Anterior cingulate cortex (tissue), 58 donors: ENCODE data around the gene SLC4A2.

ENCODE experiments used
- DNase-seq, 58 donors: peaks; one replicate each; lab custom pipeline; 2025; lab: John Stamatoyannopoulos, UW

SLC4A2 gene

GRCh38 chr7:151088856-151089699 lies 29.7 kb downstream of the SLC4A2 start:
- peak in 30 of 58 donors; percentile 4 to 59 (median 32) for DNase-seq

GRCh38 chr7:151089893-151090730 lies 30.7 kb downstream of the SLC4A2 start:
- no peak for DNase-seq

GRCh38 chr7:151091003-151091402 lies 31.6 kb downstream of the SLC4A2 start:
- DNase-seq = no peak

GRCh38 chr7:151091431-151091830 lies 32.0 kb downstream of the SLC4A2 start:
- DNase-seq = no peak

GRCh38 chr7:151091988-151092387 lies 32.6 kb downstream of the SLC4A2 start:
- DNase-seq = no peak

- DNase-seq = no peak
Observed at GRCh38 chr7:151093748-151094147, 34.4 kb downstream of the SLC4A2 start.

GRCh38 chr7:151094675-151095074 lies 35.3 kb downstream of the SLC4A2 start:
- no peak for DNase-seq

GRCh38 chr7:151095123-151095797 lies 35.9 kb downstream of the SLC4A2 start:
- peak in 3 of 58 donors; percentile 10 to 37 (median 22) for DNase-seq

- peak in 14 of 58 donors; percentile 12 to 59 (median 26) for DNase-seq
Observed at GRCh38 chr7:151095828-151096475, 36.6 kb downstream of the SLC4A2 start.

GRCh38 chr7:151099486-151100211 lies 40.3 kb downstream of the SLC4A2 start:
- DNase-seq = no peak

- no peak for DNase-seq
Observed at GRCh38 chr7:151100921-151101320, 41.5 kb downstream of the SLC4A2 start.

GRCh38 chr7:151101621-151102396 lies 42.4 kb downstream of the SLC4A2 start:
- DNase-seq = no peak

GRCh38 chr7:151102991-151103390 lies 43.6 kb downstream of the SLC4A2 start:
- no peak for DNase-seq

GRCh38 chr7:151103973-151104372 lies 44.6 kb downstream of the SLC4A2 start:
- DNase-seq = no peak

GRCh38 chr7:151104411-151105235 lies 45.2 kb downstream of the SLC4A2 start:
- DNase-seq = peak in 4 of 58 donors; percentile 17 to 30 (median 22)

GRCh38 chr7:151107882-151108281 lies 48.5 kb downstream of the SLC4A2 start:
- no peak for DNase-seq

GRCh38 chr7:151109094-151110048 lies 50.0 kb downstream of the SLC4A2 start:
- no peak for DNase-seq
